Mesothelial cell of epicardium (in vitro differentiated cells): ENCODE measurements around the gene HOXA5. TPM values are rescaled to one million over a fixed set of nuclear protein-coding genes. Genes with fewer than 3 reads are reported as not detected.

ENCODE experiments used
- DNase-seq, 2 experiments: peaks; one replicate each; pipeline ENCODE4 v3.0.0; 2021; ENCODE audit warnings: low spot score in 2 of 2; ENCODE audit not compliant: unreplicated experiment in 2 of 2
- H3K27ac Mint-ChIP-seq: 2 replicates; pipeline ENCODE4 v1.8.0; 2021; ENCODE audit warnings: mixed read lengths
- H3K27me3 Mint-ChIP-seq: 2 replicates; pipeline ENCODE4 v1.8.0; 2021; ENCODE audit warnings: low read depth, mixed read lengths
- H3K36me3 Mint-ChIP-seq: 2 replicates; pipeline ENCODE4 v1.8.0; 2021; ENCODE audit warnings: mixed read lengths
- H3K4me1 Mint-ChIP-seq: 2 replicates; pipeline ENCODE4 v1.8.0; 2021; ENCODE audit warnings: mixed read lengths
- H3K4me3 Mint-ChIP-seq: 2 replicates; pipeline ENCODE4 v1.8.0; 2021; ENCODE audit warnings: mild to moderate bottlenecking, moderate library complexity, mixed read lengths
- H3K9me3 Mint-ChIP-seq: 2 replicates; pipeline ENCODE4 v1.8.0; 2021; ENCODE audit warnings: mixed read lengths
- CTCF ChIP-seq: fragments of 200-600 bp; sonication (generic); IDR thresholded peaks from one replicate; pipeline ENCODE4 v1.5.0; 2021; ENCODE audit warnings: antibody characterized with exemption; ENCODE audit not compliant: unreplicated experiment
- total RNA-seq: library from RNA; stranded (reverse); gene quantifications from 3 replicates; pipeline ENCODE4 v1.2.1, GENCODE V29; 2021

The HOXA5 gene
- total RNA-seq, 1 donor from 2014 or later = 133 TPM

DNA sequence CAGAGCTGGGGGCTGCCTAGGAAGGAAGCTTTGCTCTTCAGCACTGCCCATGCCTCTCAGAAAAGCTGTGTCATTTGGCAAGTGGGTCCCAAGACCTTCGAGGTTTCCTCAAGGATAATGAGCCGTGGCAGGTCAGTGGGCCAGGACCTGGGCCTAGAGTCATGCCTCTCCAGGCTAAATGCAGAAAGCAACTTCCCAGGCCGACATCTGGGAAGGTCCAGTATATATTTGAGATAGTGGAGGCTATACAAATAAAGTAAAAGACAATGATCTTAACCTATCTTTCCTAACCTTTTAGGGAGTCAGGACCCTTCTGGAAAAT, 33.0 kb upstream of the HOXA5 start:
- H3K27me3 Mint-ChIP-seq = peaks cover 91% of the 10 kb centered on the region
- no peak for TF ChIP-seq CTCF
- DNase-seq = peak in 1 of 2 experiments; percentile 5
- peak overlapping the region; percentile 69 for H3K4me3 Mint-ChIP-seq
- peaks cover 28% of the 10 kb centered on the region for H3K4me1 Mint-ChIP-seq
- H3K36me3 Mint-ChIP-seq = no peaks in the 10 kb centered on the region
- H3K27ac Mint-ChIP-seq = peak overlapping the region; percentile 94
- no peaks in the 10 kb centered on the region for H3K9me3 Mint-ChIP-seq

- no peak for TF ChIP-seq CTCF
- no peaks in the 10 kb centered on the region for H3K9me3 Mint-ChIP-seq
- H3K4me1 Mint-ChIP-seq = peaks cover 26% of the 10 kb centered on the region
- peak overlapping the region; percentile 69 for H3K4me3 Mint-ChIP-seq
- DNase-seq = peak; percentile 14 to 40
- H3K36me3 Mint-ChIP-seq = no peaks in the 10 kb centered on the region
- H3K27ac Mint-ChIP-seq = peak overlapping the region; percentile 94
- H3K27me3 Mint-ChIP-seq = peaks cover 91% of the 10 kb centered on the region
These were observed 32.4 kb upstream of the HOXA5 start for GRCh38 chr7:27175626-27176523.

DNA sequence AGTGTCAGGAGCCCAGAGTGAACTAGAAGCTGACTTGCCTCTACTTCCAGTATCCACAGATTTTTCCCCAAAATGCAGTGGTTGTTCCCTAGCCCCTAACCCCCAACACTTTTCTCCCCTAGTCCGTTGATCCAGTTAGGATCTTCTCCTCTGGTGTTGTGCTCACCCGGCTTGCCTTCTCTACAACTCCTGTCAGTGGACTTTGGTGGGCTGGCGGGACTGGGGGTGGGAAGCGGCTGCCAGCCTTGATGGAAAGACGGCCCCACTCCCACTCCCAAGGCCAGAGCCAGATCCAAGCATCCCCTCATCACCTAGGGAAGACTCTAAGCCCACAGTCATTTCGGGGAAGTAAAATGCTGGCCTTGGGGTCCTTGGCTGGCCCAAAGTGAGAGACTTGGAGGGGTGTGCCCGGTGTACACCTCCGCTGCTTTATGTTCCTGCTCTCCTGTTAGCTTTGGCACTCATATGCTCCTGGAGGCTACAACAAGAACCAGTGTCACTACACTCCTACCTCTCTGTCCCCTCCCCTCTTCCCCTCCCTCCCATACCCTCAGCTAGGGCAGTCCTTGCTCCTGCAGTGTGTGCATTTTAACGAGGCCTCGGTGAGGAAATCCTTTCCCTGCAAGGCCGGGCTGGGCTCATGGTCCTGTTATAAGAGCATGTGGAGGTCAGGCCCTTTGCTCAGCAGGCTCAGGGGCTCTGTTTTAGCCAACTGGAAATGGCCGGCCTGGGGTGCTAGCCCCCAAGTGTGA, 31.6 kb upstream of the HOXA5 start:
- DNase-seq = peak; percentile 17 to 38
- no peak for TF ChIP-seq CTCF
- Mint-ChIP-seq H3K27ac (peak overlapping the region; percentile 94), H3K36me3 (no peaks in the 10 kb centered on the region), H3K4me1 (peaks cover 24% of the 10 kb centered on the region), H3K27me3 (peaks cover 91% of the 10 kb centered on the region), H3K4me3 (peak overlapping the region; percentile 69), H3K9me3 (no peaks in the 10 kb centered on the region)

- TF ChIP-seq CTCF = no peak
- peak; percentile 29 to 52 for DNase-seq
- peaks cover 17% of the 10 kb centered on the region for H3K4me1 Mint-ChIP-seq
- no peaks in the 10 kb centered on the region for H3K36me3 Mint-ChIP-seq
- H3K4me3 Mint-ChIP-seq = peak within 1 kb of the TSS; percentile 69
- no peaks in the 10 kb centered on the region for H3K9me3 Mint-ChIP-seq
- H3K27me3 Mint-ChIP-seq = peaks cover 88% of the 10 kb centered on the region
- H3K27ac Mint-ChIP-seq = peak within 1 kb of the TSS; percentile 94
These were observed 30.7 kb upstream of the HOXA5 start, which contains the start of gene HOXA10 for GRCh38 chr7:27173956-27174873. TSS of gene HOXA10 (minus strand) at chr7:27174320. CDS start at chr7:27174306, 14 bp downstream.

- Mint-ChIP-seq H3K9me3 (no peaks in the 10 kb centered on the region), H3K27me3 (peaks cover 88% of the 10 kb centered on the region), H3K27ac (no peak overlapping the region), H3K36me3 (no peaks in the 10 kb centered on the region), H3K4me1 (peaks cover 21% of the 10 kb centered on the region), H3K4me3 (no peak overlapping the region)
- peak; percentile 27 to 59 for DNase-seq
- no peak for TF ChIP-seq CTCF
These were observed 30.1 kb upstream of the HOXA5 start for GRCh38 chr7:27173511-27173955.
